ENCODE data around the gene VSTM5.

The VSTM5 gene

DNA sequence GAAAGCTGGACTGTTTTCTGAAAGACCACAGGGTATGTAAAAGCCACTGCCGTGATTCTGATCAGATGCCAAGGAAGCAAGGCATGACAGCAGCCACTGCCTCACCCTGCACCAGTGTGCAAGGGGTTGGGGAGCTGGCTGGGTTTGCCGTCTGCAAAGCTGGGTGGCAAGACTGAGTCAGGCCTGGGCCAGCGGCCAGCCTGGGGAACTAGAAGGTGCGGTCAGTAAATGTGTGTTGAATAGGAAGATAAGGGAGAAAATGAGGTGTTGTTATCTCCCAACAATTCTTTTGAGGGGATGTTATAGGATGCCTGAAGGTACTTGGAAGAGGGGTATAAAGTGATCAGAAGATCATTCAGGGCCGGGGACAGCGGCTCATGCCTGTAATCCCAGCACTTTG, 8.0 kb downstream of the VSTM5 start:
- no peak for DNase-seq (ENCODE audit: low read depth in 2 of 2)

DNA sequence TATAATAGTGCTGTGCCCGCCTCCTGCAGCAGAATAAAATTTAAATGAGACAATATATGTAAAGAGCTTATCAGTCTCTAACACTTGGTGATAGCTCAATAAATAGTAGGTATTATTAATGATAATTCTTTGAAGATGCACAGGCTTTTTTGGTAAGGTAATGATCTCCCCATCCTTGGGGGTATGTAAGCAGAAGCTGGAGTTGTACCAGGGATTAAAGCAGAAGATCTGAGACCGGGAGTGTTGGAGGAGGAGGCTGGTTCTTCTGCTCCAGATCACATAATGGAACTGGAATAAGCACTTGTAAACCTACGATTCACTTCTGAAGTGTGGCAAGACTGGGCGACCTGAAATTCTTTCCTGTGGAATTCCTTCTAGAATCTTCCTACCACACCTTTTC, 8.4 kb downstream of the VSTM5 start:
- DNase-seq (ENCODE audit: low read depth in 2 of 2): no peak

DNA sequence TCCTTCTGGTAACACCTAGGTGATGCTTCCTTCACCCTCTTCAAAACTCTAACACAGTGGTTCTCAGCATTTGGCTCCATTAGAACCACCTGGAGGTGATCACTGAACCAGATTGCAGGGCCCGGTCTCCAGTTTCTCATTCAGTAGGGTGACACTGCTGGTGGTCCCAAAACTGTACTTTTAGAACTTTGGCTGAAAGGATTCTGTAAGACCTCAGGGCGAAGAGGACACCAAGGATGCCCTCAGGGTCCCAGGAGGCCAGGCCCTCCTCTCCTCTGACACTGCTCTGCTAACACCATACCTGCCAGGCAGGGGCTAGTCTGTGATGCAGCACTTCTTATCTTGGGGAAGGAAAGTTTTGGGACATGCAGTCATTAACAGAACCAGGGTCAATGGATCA, 9.0 kb downstream of the VSTM5 start:
- no peak for DNase-seq (ENCODE audit: low read depth in 2 of 2)

GRCh38 chr11:93840981-93841380, 9.4 kb downstream of the VSTM5 start:
- no peak for DNase-seq (ENCODE audit: low read depth in 2 of 2)

- DNase-seq (ENCODE audit: low read depth in 2 of 2): no peak
These were observed 10.2 kb downstream of the VSTM5 start for GRCh38 chr11:93840180-93840579.

DNA sequence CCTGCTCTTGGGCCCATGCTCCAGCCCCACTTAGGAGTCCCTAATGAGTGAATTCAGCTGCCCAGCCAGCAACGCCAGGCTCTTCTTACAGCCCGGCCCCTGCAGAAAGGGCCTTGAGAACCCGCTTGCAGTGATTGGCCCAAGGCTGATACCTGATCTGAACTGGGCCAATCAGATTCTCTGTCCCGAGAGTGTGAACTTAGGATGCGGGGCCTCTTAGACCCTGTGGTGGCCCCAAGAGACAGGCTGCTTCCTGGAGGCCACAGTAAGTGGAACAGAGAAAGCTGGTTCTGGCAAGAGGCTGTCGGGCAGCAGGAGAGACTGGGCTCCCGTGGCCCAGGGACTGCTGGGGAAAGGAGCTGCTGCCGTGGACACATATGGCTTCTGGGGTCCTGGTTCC, 11.5 kb downstream of the VSTM5 start:
- DNase-seq (ENCODE audit: low read depth in 2 of 2): no peak

DNA sequence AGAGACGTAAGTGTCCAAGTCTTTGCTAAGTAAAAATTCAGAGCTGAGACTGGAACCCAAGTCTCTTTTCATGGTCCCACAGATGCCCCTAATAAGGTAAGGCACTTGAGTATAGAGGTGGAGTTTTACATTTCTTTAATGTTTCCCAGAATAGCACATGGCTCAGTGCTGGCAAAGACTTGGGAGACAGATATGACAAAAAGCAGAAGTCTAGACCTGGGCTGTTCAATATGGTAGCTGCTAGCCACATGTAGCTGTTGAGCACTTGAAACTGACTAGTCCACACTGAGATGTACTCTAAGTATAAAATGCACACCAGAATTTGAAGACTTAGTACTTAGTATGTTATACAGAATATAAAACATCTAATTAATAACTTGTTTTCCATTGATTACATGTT, 17.6 kb downstream of the VSTM5 start:
- DNase-seq (ENCODE audit: low read depth in 2 of 2): no peak

DNA sequence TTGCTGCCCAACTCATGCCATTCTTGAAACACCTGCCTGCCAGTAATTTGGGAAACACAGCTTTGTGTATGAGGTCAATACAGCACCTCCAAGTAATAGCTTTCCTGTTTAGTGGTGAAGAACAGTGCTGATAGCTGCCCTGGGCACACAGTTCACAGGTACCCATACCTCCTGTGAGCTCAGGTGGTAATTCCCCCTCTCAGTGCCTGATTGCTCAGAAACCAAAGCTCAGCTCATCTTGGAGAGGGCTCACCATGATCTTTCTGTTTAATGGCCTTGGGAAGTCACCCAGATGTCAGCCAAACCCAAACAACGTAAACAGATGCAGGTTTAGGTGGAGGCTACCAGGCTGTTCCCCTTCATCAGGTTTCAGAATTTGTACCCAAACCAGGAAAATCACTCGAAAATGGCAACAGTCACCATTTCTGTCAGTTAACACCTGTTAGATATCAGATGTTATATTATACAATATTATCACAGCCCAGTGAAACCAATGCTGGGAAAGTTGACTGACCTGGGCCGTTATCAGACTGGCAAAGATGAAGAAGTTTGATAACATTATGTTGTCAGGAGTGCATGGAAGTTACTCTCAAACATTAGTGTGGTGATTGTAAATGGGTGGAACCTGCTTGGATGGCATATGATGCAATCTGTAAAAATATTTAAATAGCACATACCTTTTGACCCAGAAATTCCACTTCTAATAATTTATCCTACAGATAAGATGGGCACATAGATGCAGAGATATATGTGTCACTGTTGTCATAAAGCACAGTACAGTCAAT, 18.9 kb downstream of the VSTM5 start:
- no peak for DNase-seq (ENCODE audit: low read depth in 2 of 2)

DNA sequence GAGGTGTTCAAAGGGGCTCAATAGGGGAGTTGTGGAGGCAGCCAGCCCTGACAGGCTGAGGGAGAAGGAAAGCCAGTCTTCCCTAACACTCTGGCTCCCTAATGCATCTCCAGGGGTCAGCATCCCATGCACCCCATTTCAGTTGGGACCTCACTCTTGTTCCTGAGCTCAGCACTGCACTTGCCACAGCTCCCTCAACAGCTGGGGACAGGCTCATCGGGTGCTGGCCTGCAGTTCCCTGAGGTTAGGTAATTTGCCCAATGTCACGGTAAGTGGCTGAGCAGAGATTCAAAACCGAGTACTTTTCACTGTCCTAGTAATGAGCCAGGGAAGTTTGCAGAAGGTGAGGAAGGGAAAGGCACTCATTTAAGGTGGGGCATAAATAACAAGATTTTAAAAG, 20.8 kb downstream of the VSTM5 start:
- no peak for DNase-seq (ENCODE audit: low read depth in 2 of 2)

DNA sequence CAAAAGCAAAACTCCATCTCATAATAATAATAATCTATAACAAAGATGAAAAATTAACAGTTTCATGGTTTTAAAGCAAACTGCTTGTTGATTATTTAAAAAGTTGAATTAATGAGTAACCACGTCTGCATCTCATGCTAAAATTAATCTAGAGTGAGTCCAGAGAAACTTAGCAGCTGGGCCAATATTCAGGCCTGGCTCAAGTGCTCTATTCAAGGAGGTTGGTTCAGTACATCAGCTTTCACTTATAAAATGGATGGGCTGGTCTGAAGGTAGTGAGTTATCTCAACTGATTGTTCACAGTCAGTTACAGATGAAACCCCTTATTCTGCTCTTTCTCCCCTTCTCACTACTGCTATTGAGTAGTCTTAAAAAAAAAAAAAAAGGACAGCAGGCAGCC, 23.1 kb downstream of the VSTM5 start:
- DNase-seq (ENCODE audit: low read depth in 2 of 2): no peak

GRCh38 chr11:93823210-93823609, 27.2 kb downstream of the VSTM5 start:
- no peak for DNase-seq (ENCODE audit: low read depth in 2 of 2)

DNA sequence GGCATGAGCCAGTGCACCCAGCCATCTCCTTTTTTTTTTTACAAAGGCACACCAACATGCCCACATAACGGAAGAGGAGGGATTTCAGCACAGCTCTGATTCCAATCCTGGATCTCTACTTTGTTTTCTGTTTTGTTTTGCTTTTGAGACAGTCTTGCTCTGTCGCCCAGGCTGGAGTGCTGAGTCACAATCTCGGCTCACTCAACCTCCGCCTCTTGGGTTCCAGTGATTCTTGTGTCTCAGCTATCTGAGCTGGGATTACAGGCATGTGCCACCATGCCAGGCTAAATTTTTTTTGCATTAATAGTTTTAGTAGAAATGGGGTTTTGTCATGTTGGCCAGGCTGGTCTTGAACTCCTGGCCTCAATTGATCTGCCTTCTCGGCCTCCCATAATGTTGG, 28.1 kb downstream of the VSTM5 start:
- DNase-seq (ENCODE audit: low read depth in 2 of 2): no peak

DNA sequence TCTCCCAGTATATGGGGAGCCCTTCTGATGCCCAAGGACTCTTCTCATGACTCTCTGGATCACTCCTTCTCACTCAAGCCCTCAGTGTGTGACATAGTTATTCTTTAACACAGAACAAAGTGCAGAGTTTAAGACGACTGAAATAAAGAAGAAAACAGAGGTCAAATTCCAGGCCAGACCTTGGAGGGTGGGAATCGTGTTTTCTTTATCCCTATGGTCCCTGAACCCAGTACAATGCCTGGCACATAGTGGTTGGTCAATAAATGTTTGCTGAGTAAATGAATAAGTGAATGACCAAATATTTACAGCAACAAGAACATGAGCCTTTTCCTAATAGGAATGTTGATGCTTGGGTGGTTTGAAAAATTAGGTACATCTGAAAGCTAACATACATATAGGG, 28.8 kb downstream of the VSTM5 start:
- DNase-seq (ENCODE audit: low read depth in 2 of 2): no peak

DNA sequence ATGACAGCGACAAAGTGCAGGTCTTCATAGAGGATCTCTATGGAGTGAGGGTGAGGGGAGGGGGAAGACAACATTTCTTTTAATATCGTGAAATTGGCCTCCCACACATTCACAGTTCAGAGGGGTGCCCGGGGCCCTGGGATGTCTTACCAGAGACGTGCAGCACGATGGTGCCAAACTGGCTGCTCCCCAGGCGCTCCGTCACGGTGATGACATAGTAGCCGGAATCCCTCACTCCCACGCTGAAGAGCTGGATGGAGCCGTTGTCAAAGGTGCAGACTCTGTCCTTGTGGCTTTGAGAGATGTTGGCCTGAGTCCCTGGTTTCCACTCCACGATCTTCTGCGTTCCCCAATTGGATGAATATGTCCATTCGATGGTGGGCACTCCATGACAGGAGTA, 29.6 kb downstream of the VSTM5 start:
- no peak for DNase-seq (ENCODE audit: low read depth in 2 of 2)

- no peak for DNase-seq (ENCODE audit: low read depth in 2 of 2)
These were observed 30.3 kb downstream of the VSTM5 start for GRCh38 chr11:93819966-93820695.

DNA sequence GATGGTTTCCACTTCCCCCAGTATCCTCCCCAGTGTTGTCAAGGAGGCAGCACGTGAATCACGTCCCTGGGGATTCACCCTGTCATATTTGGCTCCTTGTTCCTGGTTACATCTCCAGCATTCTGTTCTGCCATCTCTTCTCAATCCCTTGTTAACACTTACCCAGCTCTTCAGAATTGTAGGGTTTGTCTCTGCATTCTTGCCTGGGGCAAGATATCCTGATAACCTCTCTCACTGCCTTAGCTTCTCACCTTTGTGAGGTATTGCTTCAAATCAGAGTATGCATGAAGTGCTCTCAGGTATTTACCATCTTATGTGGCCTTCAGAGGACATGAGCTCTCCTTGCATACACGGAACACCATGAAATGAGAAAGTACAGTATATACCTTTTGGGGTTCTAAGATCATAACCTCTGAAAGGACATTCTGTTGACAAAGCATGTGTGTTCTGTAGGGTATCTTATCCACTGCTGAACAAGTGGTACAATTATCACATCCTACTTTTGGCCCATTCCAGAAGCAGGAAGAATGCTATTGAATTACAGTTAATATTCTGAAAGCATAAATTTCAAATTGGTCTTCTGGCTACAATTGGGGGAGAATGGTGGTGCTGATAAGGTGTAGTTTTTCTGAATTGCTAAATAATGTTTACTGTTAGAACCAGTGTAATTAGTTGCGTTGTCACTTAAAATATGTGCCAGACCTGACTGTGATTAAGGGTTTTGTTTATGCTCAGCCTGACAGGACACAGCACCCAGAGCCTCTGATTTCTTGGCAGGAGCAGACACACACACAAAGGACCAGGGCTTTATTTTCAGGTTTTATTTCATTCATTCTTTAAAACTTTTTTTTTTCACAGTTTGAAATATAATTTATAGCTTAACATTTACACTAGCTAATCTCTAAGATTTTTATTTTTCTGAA, 32.7 kb downstream of the VSTM5 start:
- DNase-seq (ENCODE audit: low read depth in 2 of 2): no peak

DNA sequence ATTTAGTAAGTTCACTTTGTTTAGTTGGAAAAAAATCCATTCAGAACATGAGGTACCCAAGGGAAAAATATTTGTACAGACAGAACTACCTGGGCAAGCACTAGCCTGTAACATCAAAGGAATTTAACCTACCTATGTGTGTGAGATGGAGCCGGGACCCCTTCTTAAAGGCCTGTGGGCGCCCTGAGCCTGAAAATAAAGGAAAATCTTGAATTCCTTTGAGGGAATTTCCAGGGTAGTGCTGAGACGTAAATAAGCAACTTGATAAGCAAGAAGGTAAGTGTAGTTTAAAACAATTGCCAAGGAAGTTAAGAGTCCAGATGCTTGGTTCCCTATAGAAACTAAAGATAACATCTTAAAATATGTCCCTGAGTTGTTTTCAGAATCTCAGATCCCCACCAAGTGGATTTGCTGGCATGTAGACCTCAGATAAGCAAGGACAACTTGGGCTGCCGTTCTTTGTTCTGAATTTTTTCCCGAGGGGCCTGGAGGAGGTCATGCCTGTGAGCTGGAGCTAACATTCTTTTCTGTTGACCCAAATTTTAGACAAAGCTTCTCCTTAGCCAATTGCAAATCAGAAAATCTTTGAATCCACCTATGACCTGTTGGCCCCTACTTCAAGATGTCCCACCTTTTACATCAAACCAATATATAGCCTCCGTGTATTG, 35.3 kb downstream of the VSTM5 start:
- no peak for DNase-seq (ENCODE audit: low read depth in 2 of 2)

DNA sequence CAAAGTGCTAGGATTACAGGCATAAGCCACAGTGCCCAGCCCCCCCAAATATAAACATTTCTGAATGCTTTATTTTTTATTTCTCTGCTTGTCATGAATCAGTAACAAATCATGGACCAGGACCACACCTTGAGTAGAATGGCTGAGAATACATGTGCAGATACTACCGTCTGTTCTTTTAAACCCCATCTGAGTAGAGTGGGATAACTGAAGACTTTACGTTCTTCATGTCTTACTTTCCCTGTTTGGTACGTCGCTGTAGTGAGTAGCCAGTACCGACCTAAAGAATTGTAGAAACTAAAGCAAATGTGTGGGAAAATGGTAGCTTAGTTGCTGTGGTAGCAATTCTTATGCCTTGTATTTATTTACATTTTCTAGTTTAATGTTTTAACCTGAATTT, 36.4 kb downstream of the VSTM5 start:
- DNase-seq (ENCODE audit: low read depth in 2 of 2): no peak

DNA sequence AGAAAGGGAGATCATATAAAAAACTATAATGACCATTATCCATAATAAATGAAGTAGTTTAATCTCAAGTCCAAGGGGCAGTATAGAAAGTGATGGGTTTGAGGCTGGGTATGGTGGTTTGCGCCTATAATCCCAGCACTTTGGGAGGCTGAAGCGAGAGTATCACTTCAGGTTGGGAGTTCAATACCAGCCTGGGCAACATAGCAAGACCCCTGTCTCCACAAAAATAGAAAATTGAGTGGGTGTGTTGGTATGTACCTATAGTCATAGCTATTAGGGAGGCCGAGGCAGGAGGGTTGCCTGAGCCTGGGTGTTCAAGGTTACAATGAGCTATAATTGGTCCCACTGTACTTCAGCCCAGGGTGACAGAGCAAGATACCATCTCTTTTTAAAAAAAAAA, 42.4 kb downstream of the VSTM5 start:
- no peak for DNase-seq (ENCODE audit: low read depth in 2 of 2)

DNA sequence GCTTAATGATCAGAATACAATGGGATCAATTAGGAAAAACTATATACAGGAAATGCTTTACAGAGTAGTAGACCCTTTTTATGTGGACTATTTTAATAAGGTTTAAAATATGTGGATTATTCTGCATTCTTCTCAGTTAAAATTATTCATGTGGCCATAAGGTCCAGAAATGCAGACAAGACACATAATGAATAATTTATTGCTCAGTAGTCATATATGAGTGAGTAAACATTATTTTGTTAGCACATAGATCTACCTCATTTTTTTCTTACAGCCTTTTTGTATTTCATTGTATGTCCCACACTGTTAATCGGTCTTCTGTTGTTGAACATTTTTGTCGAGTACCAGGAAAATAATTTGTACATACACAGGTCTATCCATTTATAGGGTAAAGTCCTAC, 45.5 kb downstream of the VSTM5 start:
- DNase-seq (ENCODE audit: low read depth in 2 of 2): no peak

DNA sequence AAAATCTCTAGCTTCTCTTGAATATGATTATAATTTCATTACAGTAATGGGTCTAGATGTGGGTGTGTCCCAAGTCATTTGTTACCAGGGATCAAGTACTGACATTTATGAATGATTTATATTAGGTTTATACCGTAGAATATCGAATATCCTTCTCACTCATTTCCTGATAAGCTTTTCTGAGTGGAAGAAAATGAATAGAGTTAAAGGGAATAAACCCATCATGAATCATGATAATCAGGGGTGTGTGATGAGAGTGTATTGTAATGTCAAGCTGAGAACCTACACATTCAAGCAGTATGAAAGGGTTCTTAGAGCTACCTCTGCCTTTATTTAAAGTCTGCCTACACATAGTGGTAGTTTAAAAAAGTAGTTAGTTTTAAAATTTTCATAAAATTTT, 49.1 kb downstream of the VSTM5 start:
- DNase-seq (ENCODE audit: low read depth in 2 of 2): no peak
